A549 (cell line): ENCODE measurements around the gene SORCS1.

Experiments
- CBX2 ChIP-seq: fragments of 200-600 bp; sonication (generic); IDR thresholded peaks from 2 replicates; pipeline ENCODE4 v1.6.1; 2016; ENCODE audit warnings: low read depth, mild to moderate bottlenecking, borderline replicate concordance
- CHD2 ChIP-seq: fragments of 150-350 bp; IDR thresholded peaks from 2 replicates; pipeline ENCODE4 v1.6.1; 2014; ENCODE audit warnings: low read length; ENCODE audit not compliant: partially characterized antibody
- GATA3 ChIP-seq: IDR thresholded peaks from 2 replicates; pipeline ENCODE4 v1.6.1; 2012; ENCODE audit warnings: borderline replicate concordance
- TF ChIP-seq, protein P1 (sequence below): fragments of >200 bp; sonication (Bioruptor Twin); formaldehyde crosslinking; IDR thresholded peaks from 3 replicates; pipeline ENCODE4 v1.5.1; 2016
- TF ChIP-seq, protein P2 (sequence below): fragments of 250-450 bp; sonication (Bioruptor Pico); IDR thresholded peaks from 2 replicates; pipeline ENCODE4 v1.5.0; 2021; ENCODE audit warnings: mild to moderate bottlenecking, moderate library complexity, borderline replicate concordance

DNA sequence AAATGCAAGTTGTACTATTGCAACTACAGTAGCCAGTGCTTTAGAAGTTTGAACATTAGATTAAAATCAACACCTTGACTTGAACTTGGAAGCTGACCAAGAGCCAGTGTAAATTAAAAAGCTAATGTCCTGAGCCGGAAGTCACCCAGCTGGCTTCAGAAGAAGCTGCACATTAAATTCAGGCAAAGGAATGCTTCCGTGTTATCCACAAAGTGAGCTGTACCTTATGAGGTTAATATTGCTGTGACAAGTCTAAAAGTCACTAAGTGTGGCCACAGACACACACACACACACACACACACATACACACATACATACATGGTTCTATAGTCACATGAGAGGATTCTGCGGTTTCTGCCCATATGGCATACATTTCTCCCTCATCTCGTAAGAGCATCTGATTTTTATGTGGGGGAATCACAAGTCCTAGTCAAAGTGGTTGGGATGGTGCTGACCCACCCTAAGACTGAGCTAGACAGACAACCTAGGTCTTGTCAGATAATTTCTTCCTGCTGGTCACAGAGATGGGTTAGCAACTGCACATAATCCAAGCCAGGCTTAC is 612.9 kb downstream of the SORCS1 start:
- TF ChIP-seq, protein P1, sequence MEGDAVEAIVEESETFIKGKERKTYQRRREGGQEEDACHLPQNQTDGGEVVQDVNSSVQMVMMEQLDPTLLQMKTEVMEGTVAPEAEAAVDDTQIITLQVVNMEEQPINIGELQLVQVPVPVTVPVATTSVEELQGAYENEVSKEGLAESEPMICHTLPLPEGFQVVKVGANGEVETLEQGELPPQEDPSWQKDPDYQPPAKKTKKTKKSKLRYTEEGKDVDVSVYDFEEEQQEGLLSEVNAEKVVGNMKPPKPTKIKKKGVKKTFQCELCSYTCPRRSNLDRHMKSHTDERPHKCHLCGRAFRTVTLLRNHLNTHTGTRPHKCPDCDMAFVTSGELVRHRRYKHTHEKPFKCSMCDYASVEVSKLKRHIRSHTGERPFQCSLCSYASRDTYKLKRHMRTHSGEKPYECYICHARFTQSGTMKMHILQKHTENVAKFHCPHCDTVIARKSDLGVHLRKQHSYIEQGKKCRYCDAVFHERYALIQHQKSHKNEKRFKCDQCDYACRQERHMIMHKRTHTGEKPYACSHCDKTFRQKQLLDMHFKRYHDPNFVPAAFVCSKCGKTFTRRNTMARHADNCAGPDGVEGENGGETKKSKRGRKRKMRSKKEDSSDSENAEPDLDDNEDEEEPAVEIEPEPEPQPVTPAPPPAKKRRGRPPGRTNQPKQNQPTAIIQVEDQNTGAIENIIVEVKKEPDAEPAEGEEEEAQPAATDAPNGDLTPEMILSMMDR, result no peak
- no peak for TF ChIP-seq GATA3
- TF ChIP-seq CHD2, result no peak
- TF ChIP-seq, protein P2, sequence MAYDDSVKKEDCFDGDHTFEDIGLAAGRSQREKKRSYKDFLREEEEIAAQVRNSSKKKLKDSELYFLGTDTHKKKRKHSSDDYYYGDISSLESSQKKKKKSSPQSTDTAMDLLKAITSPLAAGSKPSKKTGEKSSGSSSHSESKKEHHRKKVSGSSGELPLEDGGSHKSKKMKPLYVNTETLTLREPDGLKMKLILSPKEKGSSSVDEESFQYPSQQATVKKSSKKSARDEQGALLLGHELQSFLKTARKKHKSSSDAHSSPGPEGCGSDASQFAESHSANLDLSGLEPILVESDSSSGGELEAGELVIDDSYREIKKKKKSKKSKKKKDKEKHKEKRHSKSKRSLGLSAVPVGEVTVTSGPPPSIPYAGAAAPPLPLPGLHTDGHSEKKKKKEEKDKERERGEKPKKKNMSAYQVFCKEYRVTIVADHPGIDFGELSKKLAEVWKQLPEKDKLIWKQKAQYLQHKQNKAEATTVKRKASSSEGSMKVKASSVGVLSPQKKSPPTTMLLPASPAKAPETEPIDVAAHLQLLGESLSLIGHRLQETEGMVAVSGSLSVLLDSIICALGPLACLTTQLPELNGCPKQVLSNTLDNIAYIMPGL (CRISPR knock-in tag), result no peak
- TF ChIP-seq CBX2, result no peak
